ENCODE results near the gene PSAT1. TPM values are rescaled to one million over a fixed set of nuclear protein-coding genes. Genes with fewer than 3 reads are reported as not detected.

Gene PSAT1
- total RNA-seq, 1 experiment from 2014 or later, result 173 TPM

DNA sequence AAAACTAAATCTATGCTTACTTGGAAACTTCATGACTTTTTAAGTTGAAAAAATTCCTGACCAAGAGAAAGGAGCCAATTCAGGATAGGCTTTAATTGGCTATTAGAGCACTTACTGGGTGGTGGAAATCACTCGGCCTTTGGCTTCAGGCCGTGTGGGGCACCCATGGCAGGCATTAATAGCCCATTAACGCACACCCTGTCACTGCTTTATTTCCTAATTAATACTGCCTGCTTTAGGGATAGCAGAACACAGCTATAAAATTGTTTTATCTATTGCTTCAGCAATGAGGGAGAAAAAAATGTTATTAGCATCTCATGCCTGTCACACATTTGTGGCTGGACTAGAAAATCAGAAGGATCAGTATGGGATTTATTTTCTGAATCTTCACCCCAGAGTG is 58.1 kb downstream of the PSAT1 start:
- H3K27me3 ChIP-seq (ENCODE audit: low read length), result no peaks in the 10 kb centered on the region
- no peak overlapping the region for H3K9ac ChIP-seq (ENCODE audit: low read length)
- DNase-seq, result no peak
- H4K20me1 ChIP-seq (ENCODE audit: insufficient read depth, low read depth, low read length), result no peaks in the 10 kb centered on the region
- H3K4me3 ChIP-seq (ENCODE audit: low read length), result no peak overlapping the region
- H3K9me3 ChIP-seq (ENCODE audit: low read length), result no peaks in the 10 kb centered on the region
- no peak overlapping the region for H3K27ac ChIP-seq (ENCODE audit: low read length)
- H3K36me3 ChIP-seq (ENCODE audit: insufficient read depth, low read length), result no peaks in the 10 kb centered on the region
- peaks cover 9% of the 10 kb centered on the region for H3K4me1 ChIP-seq (ENCODE audit: low read length)
- H3K9me2 ChIP-seq (replicated peaks; ENCODE audit: insufficient read depth, low read length), result no peaks in the 10 kb centered on the region
- no peaks in the 10 kb centered on the region for H3K79me2 ChIP-seq (ENCODE audit: low read length)
- H3K4me2 ChIP-seq (ENCODE audit: low read depth, low read length, poor library complexity, severe bottlenecking), result no peak overlapping the region
- H2AFZ ChIP-seq (ENCODE audit: low read length), result no peak overlapping the region

DNA sequence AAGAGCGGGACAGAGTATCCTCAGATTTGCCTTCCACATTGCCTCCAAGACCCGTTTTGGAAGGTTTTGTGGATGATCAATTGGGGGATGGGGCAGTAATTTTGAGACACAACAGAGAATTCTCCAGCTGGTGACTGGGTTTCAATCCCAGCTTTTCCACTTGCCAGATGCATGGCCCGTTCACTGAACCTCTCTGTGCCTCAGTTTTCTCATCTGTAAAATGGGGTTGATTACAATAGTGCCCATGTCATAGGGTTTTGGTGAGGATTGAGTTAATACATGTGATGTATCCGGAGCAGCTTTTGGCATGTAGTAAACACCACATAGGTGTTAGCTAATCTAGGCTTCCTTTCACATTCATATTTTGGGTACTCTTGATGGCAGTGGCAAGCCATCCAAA is 59.7 kb downstream of the PSAT1 start:
- Histone ChIP-seq H3K27me3 (ENCODE audit: low read length) (no peaks in the 10 kb centered on the region), H2AFZ (ENCODE audit: low read length) (no peak overlapping the region), H3K9me3 (ENCODE audit: low read length) (no peaks in the 10 kb centered on the region), H3K4me3 (ENCODE audit: low read length) (no peak overlapping the region), H3K27ac (ENCODE audit: low read length) (no peak overlapping the region), H3K79me2 (ENCODE audit: low read length) (no peaks in the 10 kb centered on the region), H3K4me1 (ENCODE audit: low read length) (peaks cover 9% of the 10 kb centered on the region), H3K9me2 (replicated peaks; ENCODE audit: insufficient read depth, low read length) (no peaks in the 10 kb centered on the region), H3K36me3 (ENCODE audit: insufficient read depth, low read length) (no peaks in the 10 kb centered on the region), H4K20me1 (ENCODE audit: insufficient read depth, low read depth, low read length) (no peaks in the 10 kb centered on the region), H3K4me2 (ENCODE audit: low read depth, low read length, poor library complexity, severe bottlenecking) (no peak overlapping the region), H3K9ac (ENCODE audit: low read length) (no peak overlapping the region)
- no peak for DNase-seq

DNA sequence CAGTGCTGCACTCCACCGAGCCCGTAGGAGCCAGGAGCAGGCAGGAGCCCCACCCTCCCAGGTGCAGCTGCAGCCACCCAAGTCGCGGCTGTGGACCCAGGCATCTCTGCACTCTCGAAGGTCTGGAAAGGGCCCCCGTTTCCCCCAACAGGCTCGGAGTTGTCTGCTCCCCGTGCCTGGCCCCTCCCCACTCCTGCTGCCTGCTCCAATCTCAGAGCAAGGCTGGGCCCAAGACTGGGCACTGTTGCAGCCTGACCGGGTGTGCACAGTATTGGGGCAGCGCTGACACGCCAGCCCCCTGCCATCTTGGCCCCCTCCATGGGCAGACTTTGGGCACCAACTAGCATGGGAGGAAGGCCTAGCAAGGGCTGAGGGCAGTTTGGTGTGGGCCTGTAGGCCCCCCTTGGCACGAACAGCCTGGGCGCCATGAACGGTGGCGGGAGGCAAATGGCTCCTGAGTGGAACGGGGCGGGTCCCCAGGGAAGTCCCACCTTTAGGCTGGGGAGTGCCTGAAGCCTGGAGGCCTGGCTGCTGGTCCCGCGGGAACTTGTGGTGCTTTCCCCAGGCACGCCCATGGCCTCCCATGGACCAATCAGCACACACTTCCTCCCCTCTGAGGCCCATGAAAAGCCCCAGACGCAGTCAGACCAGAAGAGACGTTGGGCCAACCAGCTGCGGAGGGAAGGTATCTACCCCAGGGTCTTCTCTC is 60.4 kb downstream of the PSAT1 start:
- Histone ChIP-seq H3K27ac (ENCODE audit: low read length) (no peak overlapping the region), H3K9me3 (ENCODE audit: low read length) (no peaks in the 10 kb centered on the region), H3K79me2 (ENCODE audit: low read length) (no peaks in the 10 kb centered on the region), H2AFZ (ENCODE audit: low read length) (peak overlapping the region; percentile 48; the same call in 1 of the 2 replicates), H4K20me1 (ENCODE audit: insufficient read depth, low read depth, low read length) (no peaks in the 10 kb centered on the region), H3K9me2 (replicated peaks; ENCODE audit: insufficient read depth, low read length) (no peaks in the 10 kb centered on the region), H3K9ac (ENCODE audit: low read length) (no peak overlapping the region), H3K27me3 (ENCODE audit: low read length) (no peaks in the 10 kb centered on the region), H3K4me3 (ENCODE audit: low read length) (no peak overlapping the region), H3K36me3 (ENCODE audit: insufficient read depth, low read length) (no peaks in the 10 kb centered on the region), H3K4me2 (ENCODE audit: low read depth, low read length, poor library complexity, severe bottlenecking) (peak overlapping the region; percentile 16), H3K4me1 (ENCODE audit: low read length) (peaks cover 9% of the 10 kb centered on the region)
- DNase-seq, result peak; percentile 70

DNA sequence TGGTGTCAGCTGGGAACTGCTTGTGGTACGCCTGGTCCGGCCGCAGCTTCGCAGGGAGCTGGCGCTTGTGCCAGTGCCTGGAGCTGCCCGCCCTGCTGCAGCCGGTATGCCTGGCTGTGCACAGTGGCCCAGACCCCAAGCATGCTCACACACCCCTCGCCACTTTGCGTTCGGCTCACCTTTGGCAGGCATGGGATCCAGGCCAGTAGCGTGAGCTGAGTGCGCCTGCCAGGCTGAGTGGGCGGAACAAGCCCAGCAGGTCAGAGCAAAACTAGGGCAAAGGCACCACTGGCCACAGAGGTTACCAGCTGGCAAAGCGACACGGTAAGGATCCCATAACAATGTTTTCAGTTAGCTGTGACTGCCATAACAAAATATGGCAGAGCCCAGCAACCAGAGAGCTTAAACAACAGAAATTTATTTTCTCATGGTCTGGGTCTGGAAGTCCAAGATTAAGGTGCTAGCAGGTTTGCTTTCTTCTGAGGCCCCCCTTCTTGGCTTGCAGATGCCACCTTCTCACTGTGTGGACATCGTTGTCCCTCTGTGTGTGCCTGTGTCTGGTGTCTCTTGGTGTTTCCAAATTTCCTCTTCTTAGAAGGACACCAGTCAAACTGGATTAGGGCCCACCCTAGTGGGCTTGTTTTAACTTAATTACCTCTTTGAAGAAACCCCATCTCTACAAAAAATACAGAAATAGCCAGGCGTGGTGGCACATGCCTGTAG is 61.6 kb downstream of the PSAT1 start:
- H3K79me2 ChIP-seq (ENCODE audit: low read length), result no peaks in the 10 kb centered on the region
- no peaks in the 10 kb centered on the region for H3K27me3 ChIP-seq (ENCODE audit: low read length)
- peaks cover 9% of the 10 kb centered on the region for H3K4me1 ChIP-seq (ENCODE audit: low read length)
- H3K9me3 ChIP-seq (ENCODE audit: low read length), result no peaks in the 10 kb centered on the region
- H3K4me3 ChIP-seq (ENCODE audit: low read length), result no peak overlapping the region
- no peak for DNase-seq
- no peaks in the 10 kb centered on the region for H3K36me3 ChIP-seq (ENCODE audit: insufficient read depth, low read length)
- no peak overlapping the region for H2AFZ ChIP-seq (ENCODE audit: low read length)
- no peaks in the 10 kb centered on the region for H3K9me2 ChIP-seq (replicated peaks; ENCODE audit: insufficient read depth, low read length)
- no peak overlapping the region for H3K27ac ChIP-seq (ENCODE audit: low read length)
- H3K4me2 ChIP-seq (ENCODE audit: low read depth, low read length, poor library complexity, severe bottlenecking), result no peak overlapping the region
- H4K20me1 ChIP-seq (ENCODE audit: insufficient read depth, low read depth, low read length), result no peaks in the 10 kb centered on the region
- no peak overlapping the region for H3K9ac ChIP-seq (ENCODE audit: low read length)

DNA sequence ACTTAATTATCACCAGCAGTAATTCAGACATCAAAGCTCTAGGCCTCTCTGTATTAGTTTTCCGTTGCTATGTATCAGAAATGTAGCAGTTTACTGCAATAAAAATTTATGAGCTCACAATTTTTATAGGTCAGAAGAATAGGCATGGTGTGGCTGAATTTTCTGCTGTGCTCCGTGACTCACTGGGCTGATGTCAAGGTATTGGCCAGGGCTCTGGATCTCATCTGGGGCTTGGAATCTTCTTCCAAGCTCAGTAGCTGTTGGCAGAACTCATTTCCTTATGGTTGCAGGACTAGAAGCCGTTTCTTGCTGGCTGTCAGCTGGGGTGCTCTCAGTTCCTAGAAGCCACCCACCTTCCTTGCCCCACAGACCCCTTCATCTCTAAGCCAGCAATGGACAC is 66.3 kb downstream of the PSAT1 start:
- H3K9me2 ChIP-seq (replicated peaks; ENCODE audit: insufficient read depth, low read length), result no peaks in the 10 kb centered on the region
- no peaks in the 10 kb centered on the region for H3K79me2 ChIP-seq (ENCODE audit: low read length)
- H3K4me3 ChIP-seq (ENCODE audit: low read length), result no peak overlapping the region
- H3K36me3 ChIP-seq (ENCODE audit: insufficient read depth, low read length), result no peaks in the 10 kb centered on the region
- H3K9ac ChIP-seq (ENCODE audit: low read length), result no peak overlapping the region
- no peak overlapping the region for H3K4me2 ChIP-seq (ENCODE audit: low read depth, low read length, poor library complexity, severe bottlenecking)
- no peaks in the 10 kb centered on the region for H3K27me3 ChIP-seq (ENCODE audit: low read length)
- no peak for DNase-seq
- no peak overlapping the region for H3K27ac ChIP-seq (ENCODE audit: low read length)
- H3K9me3 ChIP-seq (ENCODE audit: low read length), result no peaks in the 10 kb centered on the region
- no peak overlapping the region for H2AFZ ChIP-seq (ENCODE audit: low read length)
- no peaks in the 10 kb centered on the region for H4K20me1 ChIP-seq (ENCODE audit: insufficient read depth, low read depth, low read length)
- H3K4me1 ChIP-seq (ENCODE audit: low read length), result no peaks in the 10 kb centered on the region; the same call in 1 of the 2 replicates

DNA sequence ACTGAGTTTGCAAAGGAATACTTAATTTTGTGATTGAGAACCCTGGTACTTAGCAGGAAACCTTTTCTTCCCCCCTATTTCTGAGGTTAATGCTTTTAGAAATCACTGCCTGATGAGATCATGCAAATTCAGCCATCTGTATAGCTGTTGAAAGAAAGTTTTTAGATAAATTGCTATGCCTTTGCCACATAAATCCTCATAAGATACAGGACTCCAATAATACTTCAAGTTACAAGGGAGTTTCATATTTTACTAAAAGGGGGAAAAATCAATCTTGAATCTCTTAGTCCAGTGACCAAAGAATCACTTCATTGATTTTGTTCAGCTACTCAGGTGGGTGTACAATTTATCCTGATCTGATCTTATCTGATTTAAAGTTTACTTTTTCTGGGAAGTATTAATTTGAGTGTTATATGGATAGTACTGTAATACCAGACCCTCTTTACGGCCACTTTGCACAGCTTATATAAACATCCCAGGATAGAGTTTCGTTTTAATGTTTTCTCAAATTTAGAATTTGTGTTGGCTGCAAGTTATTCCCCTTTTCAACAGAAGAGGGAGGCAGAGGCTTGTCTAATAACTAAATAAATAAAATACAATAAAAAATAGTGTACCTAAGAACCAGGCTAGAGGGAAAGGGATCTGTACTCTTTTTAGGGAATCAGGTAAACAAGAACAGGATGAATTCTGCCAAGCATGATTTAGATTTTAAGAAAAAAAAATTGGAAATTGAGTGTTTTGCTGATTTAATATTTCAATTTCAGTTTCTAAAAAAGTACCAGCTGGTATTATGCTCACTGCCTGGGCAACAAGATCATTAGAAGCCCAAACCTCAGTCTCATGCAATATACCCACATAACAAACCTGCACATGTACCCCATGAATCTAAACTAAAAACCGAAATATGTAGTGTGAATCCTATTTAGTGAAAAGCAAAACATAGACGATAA is 69.1 kb downstream of the PSAT1 start:
- Histone ChIP-seq H3K27ac (ENCODE audit: low read length) (no peak overlapping the region), H3K4me2 (ENCODE audit: low read depth, low read length, poor library complexity, severe bottlenecking) (no peak overlapping the region), H3K9me3 (ENCODE audit: low read length) (no peaks in the 10 kb centered on the region), H3K9me2 (replicated peaks; ENCODE audit: insufficient read depth, low read length) (no peaks in the 10 kb centered on the region), H3K9ac (ENCODE audit: low read length) (no peak overlapping the region), H3K4me3 (ENCODE audit: low read length) (no peak overlapping the region), H3K36me3 (ENCODE audit: insufficient read depth, low read length) (no peaks in the 10 kb centered on the region), H3K27me3 (ENCODE audit: low read length) (no peaks in the 10 kb centered on the region), H3K79me2 (ENCODE audit: low read length) (no peaks in the 10 kb centered on the region), H3K4me1 (ENCODE audit: low read length) (peaks cover 6% of the 10 kb centered on the region), H4K20me1 (ENCODE audit: insufficient read depth, low read depth, low read length) (no peaks in the 10 kb centered on the region), H2AFZ (ENCODE audit: low read length) (no peak overlapping the region)
- peak; percentile 64 for DNase-seq

DNA sequence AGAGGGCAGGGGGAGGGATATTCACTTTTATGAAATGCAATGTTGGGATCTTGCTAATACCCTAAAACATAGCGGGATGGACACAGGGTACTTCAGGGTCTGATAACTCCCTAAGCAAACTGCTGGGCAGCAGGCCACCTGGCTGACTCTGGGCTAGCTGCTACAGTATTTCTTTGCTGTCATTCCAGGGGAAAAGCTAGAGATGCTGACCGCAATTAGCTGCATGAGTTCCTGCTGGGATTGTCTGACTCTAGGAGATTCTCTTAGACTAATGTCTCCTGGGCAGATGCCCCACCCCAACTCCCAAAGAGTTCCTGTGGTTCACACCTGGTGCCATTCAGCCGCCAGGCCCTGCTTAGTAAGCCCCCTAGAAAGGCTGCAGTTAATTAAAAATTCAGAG is 69.9 kb downstream of the PSAT1 start:
- Histone ChIP-seq H3K27ac (ENCODE audit: low read length) (no peak overlapping the region), H3K9ac (ENCODE audit: low read length) (no peak overlapping the region), H4K20me1 (ENCODE audit: insufficient read depth, low read depth, low read length) (no peaks in the 10 kb centered on the region), H3K4me3 (ENCODE audit: low read length) (no peak overlapping the region), H3K4me1 (ENCODE audit: low read length) (peaks cover 14% of the 10 kb centered on the region), H2AFZ (ENCODE audit: low read length) (no peak overlapping the region), H3K36me3 (ENCODE audit: insufficient read depth, low read length) (no peaks in the 10 kb centered on the region), H3K79me2 (ENCODE audit: low read length) (no peaks in the 10 kb centered on the region), H3K4me2 (ENCODE audit: low read depth, low read length, poor library complexity, severe bottlenecking) (no peak overlapping the region), H3K9me2 (replicated peaks; ENCODE audit: insufficient read depth, low read length) (no peaks in the 10 kb centered on the region), H3K9me3 (ENCODE audit: low read length) (no peaks in the 10 kb centered on the region), H3K27me3 (ENCODE audit: low read length) (no peaks in the 10 kb centered on the region)
- no peak for DNase-seq

DNA sequence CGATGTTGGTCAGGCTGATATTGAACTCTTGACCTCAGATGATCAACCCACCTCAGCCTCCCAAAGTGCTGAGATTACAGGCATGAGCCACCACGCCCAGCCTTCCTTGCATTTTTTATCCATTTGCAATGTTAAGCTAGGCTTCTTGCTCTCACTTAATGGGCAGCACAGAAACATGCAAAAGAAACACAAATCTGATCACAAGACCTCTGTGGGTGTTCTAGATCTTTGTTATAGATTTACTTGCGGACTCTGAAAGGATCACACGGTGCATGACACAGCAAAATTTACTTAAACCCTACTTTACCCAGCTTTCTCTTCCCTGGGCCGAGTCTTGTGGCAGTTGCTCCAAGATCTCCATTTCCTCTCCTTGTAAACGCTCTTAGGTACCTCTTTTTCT is 71.3 kb downstream of the PSAT1 start:
- H4K20me1 ChIP-seq (ENCODE audit: insufficient read depth, low read depth, low read length), result no peaks in the 10 kb centered on the region
- H3K36me3 ChIP-seq (ENCODE audit: insufficient read depth, low read length), result no peaks in the 10 kb centered on the region
- H3K27ac ChIP-seq (ENCODE audit: low read length), result no peak overlapping the region
- no peaks in the 10 kb centered on the region for H3K79me2 ChIP-seq (ENCODE audit: low read length)
- H3K9me3 ChIP-seq (ENCODE audit: low read length), result no peaks in the 10 kb centered on the region
- no peak overlapping the region for H3K4me2 ChIP-seq (ENCODE audit: low read depth, low read length, poor library complexity, severe bottlenecking)
- no peak for DNase-seq
- H2AFZ ChIP-seq (ENCODE audit: low read length), result no peak overlapping the region
- H3K9me2 ChIP-seq (replicated peaks; ENCODE audit: insufficient read depth, low read length), result no peaks in the 10 kb centered on the region
- H3K9ac ChIP-seq (ENCODE audit: low read length), result no peak overlapping the region
- H3K4me1 ChIP-seq (ENCODE audit: low read length), result peaks cover 17% of the 10 kb centered on the region
- H3K4me3 ChIP-seq (ENCODE audit: low read length), result no peak overlapping the region
- H3K27me3 ChIP-seq (ENCODE audit: low read length), result no peaks in the 10 kb centered on the region

All from Karpas-422 (cell line).